ENCODE data around the gene RBBP5.

DNA sequence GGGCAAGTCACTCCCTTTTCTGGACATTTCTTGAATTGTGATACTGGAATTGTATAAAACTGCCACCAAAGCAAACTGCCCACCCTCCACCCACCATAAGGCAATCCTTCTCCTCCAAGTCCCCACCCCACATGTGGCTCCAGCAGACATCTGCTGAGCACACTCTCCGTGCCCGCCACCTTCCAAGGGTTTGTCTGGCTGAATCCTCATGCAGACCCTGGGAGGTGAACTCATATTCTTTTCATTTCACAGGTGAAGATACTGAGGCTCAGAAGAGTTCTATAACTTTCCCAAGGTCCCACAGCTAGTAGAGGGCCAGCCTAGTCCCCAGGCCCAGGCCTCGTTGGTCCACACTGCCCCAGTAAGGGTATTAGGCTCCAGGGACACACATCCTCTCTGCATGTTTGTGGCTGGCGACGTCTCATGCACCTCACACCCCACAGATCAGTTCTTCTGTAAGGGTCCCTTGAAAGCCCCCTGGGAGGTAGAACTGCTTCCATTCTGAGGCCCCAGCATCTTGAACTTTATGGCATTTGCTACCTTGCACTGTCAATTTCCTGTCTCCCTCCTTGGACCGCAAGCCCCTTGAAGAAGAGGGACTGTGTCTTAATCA, 64.7 kb downstream of the RBBP5 start:
- no peak for TF ChIP-seq POLR2A (IDR thresholded peaks at IDR 0.05)
- TF ChIP-seq, protein P1, sequence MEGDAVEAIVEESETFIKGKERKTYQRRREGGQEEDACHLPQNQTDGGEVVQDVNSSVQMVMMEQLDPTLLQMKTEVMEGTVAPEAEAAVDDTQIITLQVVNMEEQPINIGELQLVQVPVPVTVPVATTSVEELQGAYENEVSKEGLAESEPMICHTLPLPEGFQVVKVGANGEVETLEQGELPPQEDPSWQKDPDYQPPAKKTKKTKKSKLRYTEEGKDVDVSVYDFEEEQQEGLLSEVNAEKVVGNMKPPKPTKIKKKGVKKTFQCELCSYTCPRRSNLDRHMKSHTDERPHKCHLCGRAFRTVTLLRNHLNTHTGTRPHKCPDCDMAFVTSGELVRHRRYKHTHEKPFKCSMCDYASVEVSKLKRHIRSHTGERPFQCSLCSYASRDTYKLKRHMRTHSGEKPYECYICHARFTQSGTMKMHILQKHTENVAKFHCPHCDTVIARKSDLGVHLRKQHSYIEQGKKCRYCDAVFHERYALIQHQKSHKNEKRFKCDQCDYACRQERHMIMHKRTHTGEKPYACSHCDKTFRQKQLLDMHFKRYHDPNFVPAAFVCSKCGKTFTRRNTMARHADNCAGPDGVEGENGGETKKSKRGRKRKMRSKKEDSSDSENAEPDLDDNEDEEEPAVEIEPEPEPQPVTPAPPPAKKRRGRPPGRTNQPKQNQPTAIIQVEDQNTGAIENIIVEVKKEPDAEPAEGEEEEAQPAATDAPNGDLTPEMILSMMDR (IDR thresholded peaks at IDR 0.05 in 4 of 5, conservative IDR thresholded peaks at IDR 0.05 in 1 of 5), result no peak

Measured in gastrocnemius medialis (tissue), 4 donors.